MM.1S (cell line): Measurements from ENCODE around the gene DACT3.

Experiments
- DNase-seq: peaks from one replicate; pipeline ENCODE4 v3.0.0-alpha.2; 2015
- H2AFZ ChIP-seq: fragments of 300-600 bp; sonication (generic); 2 replicates; pipeline ENCODE4 v1.6.0; 2016; ENCODE audit warnings: antibody characterized with exemption, low read length
- H3F3A ChIP-seq: fragments of 300-600 bp; sonication (generic); 2 replicates; pipeline ENCODE4 v1.6.1; 2016; ENCODE audit warnings: mild to moderate bottlenecking, antibody characterized with exemption, low read length, moderate library complexity, mixed read lengths; ENCODE audit not compliant: insufficient read depth
- H3K27ac ChIP-seq: fragments of 300-600 bp; sonication (generic); 2 replicates; pipeline ENCODE4 v1.5.1; 2016; ENCODE audit warnings: mild to moderate bottlenecking, low read length
- H3K27me3 ChIP-seq: fragments of 300-600 bp; sonication (generic); replicated peaks from 2 replicates; pipeline ENCODE4 v1.6.0; 2016; ENCODE audit warnings: low read length; ENCODE audit not compliant: insufficient read depth
- H3K36me3 ChIP-seq: fragments of 300-600 bp; sonication (generic); replicated peaks from 2 replicates; pipeline ENCODE4 v1.6.1; 2016; ENCODE audit warnings: mild to moderate bottlenecking, low read length, mixed read lengths; ENCODE audit not compliant: insufficient read depth
- H3K4me1 ChIP-seq: fragments of 300-600 bp; sonication (generic); 2 replicates; pipeline ENCODE4 v1.6.1; 2016; ENCODE audit warnings: low read length, mixed read lengths
- H3K4me2 ChIP-seq: fragments of 300-600 bp; sonication (generic); 2 replicates; pipeline ENCODE4 v1.6.0; 2016; ENCODE audit warnings: low read depth, low read length
- H3K4me3 ChIP-seq: fragments of 300-600 bp; sonication (generic); 2 replicates; pipeline ENCODE4 v1.5.1; 2016; ENCODE audit warnings: low read length, mixed read lengths
- H3K79me2 ChIP-seq: fragments of 300-600 bp; sonication (generic); 2 replicates; pipeline ENCODE4 v1.6.1; 2016; ENCODE audit warnings: mixed run types, low read length, mixed read lengths
- H3K9ac ChIP-seq: fragments of 300-600 bp; sonication (generic); 2 replicates; pipeline ENCODE4 v1.6.1; 2016; ENCODE audit warnings: low read length, mixed read lengths
- H3K9me2 ChIP-seq: fragments of 300-600 bp; sonication (generic); replicated peaks from 2 replicates; pipeline ENCODE4 v1.6.1; 2016; ENCODE audit warnings: mild to moderate bottlenecking, low read length, mixed read lengths; ENCODE audit not compliant: insufficient read depth
- H3K9me3 ChIP-seq: fragments of 300-600 bp; sonication (generic); replicated peaks from 2 replicates; pipeline ENCODE4 v1.6.1; 2016; ENCODE audit warnings: mild to moderate bottlenecking, low read length, mixed read lengths; ENCODE audit not compliant: insufficient read depth
- H4K20me1 ChIP-seq: fragments of 300-600 bp; sonication (generic); 2 replicates; pipeline ENCODE4 v1.6.1; 2016; ENCODE audit warnings: mild to moderate bottlenecking, low read length, moderate library complexity, mixed read lengths; ENCODE audit not compliant: insufficient read depth
- EZH2 ChIP-seq: fragments of 300-600 bp; sonication (generic); optimal IDR thresholded peaks from 2 replicates; pipeline ENCODE3; 2017; ENCODE audit warnings: low read depth, mild to moderate bottlenecking, antibody characterized with exemption, low read length, mixed read lengths
- EZH2phosphoT487 ChIP-seq: fragments of 300-600 bp; sonication (generic); IDR thresholded peaks from 2 replicates; pipeline ENCODE4 v1.6.1; 2018; ENCODE audit warnings: antibody characterized with exemption, low read length
- TF ChIP-seq, protein P1 (sequence below): fragments of 300-600 bp; sonication (generic); IDR thresholded peaks from 2 replicates; pipeline ENCODE4 v1.5.1; 2016; ENCODE audit warnings: antibody characterized with exemption, low read length, mixed read lengths

Gene DACT3

DNA sequence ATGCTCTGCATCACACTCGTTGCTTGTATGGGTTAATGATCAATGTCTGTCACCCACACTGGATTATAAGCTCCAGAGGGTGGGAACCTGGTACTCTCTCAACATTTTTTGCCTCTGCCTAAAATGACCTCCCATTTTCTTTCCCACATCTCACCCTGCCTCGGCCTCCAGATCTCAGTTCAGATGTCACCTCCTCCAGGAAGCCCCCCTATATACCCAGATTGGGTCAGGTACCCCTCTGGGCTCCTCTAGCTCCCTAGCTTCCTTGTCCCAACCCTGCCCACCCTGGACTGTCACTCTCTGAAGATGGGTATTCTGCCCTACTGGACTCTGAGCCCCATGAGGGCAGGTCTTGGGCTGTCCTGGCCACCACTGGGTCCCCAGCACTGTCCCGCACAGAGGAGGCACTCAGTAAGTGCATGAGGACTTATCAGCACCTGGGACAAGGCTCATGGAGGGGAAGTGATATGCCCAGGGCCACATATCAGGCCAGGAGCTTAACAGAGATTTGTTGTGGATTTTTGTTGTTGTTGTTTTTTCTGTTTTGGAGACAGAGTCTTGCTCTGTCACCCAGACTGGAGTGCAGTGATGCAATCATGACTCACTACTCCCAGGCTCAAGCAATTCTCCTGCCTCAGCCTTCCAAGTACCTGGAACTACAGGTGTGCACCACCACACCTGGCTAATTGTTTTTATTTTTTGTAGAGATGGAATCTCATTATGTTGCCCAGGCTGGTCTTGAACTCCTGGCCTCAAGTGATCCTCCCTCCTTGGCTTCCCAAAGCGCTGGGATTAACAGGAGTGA, 32.1 kb upstream of the DACT3 start:
- Histone ChIP-seq H3K9me3 (no peaks in the 10 kb centered on the region), H3K27me3 (no peaks in the 10 kb centered on the region), H2AFZ (no peak overlapping the region), H3K36me3 (peaks cover 23% of the 10 kb centered on the region), H3K9ac (no peak overlapping the region), H3F3A (peaks cover 2% of the 10 kb centered on the region; the same call in 1 of the 2 replicates), H3K27ac (no peak overlapping the region), H3K4me1 (no peaks in the 10 kb centered on the region), H3K79me2 (peaks cover 51% of the 10 kb centered on the region), H3K4me3 (no peak overlapping the region), H3K4me2 (no peak overlapping the region), H3K9me2 (no peaks in the 10 kb centered on the region), H4K20me1 (no peaks in the 10 kb centered on the region)
- no peak for TF ChIP-seq EZH2phosphoT487
- TF ChIP-seq, protein P1, sequence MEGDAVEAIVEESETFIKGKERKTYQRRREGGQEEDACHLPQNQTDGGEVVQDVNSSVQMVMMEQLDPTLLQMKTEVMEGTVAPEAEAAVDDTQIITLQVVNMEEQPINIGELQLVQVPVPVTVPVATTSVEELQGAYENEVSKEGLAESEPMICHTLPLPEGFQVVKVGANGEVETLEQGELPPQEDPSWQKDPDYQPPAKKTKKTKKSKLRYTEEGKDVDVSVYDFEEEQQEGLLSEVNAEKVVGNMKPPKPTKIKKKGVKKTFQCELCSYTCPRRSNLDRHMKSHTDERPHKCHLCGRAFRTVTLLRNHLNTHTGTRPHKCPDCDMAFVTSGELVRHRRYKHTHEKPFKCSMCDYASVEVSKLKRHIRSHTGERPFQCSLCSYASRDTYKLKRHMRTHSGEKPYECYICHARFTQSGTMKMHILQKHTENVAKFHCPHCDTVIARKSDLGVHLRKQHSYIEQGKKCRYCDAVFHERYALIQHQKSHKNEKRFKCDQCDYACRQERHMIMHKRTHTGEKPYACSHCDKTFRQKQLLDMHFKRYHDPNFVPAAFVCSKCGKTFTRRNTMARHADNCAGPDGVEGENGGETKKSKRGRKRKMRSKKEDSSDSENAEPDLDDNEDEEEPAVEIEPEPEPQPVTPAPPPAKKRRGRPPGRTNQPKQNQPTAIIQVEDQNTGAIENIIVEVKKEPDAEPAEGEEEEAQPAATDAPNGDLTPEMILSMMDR: no peak
- TF ChIP-seq EZH2: no peak
- DNase-seq: no peak

DNA sequence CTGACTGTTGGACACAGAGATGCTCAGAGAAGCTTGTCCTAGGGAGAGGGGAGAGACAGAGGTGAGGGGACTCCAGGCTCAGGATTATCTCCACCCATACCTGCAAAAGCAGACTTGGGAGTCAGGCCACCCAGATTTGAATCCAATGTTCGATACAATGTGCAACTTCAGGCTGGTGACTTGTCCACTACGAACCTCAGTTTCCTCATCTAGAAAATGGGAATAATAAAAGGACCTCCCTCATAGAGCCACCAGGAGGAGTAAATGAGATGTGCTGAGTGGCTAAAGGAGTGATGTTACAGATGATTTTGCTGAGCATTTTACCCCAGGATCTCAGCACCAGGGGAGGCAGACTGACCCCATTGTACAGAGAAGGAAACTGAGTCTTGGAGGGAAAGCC, 31.0 kb upstream of the DACT3 start:
- Histone ChIP-seq H3K4me1 (no peaks in the 10 kb centered on the region), H3K4me2 (no peak overlapping the region), H3K79me2 (peaks cover 51% of the 10 kb centered on the region), H3F3A (peaks cover 2% of the 10 kb centered on the region; the same call in 1 of the 2 replicates), H3K9me2 (no peaks in the 10 kb centered on the region), H3K27me3 (no peaks in the 10 kb centered on the region), H2AFZ (no peak overlapping the region), H3K4me3 (no peak overlapping the region), H4K20me1 (no peaks in the 10 kb centered on the region), H3K27ac (no peak overlapping the region), H3K9ac (no peak overlapping the region), H3K36me3 (peaks cover 23% of the 10 kb centered on the region), H3K9me3 (no peaks in the 10 kb centered on the region)
- DNase-seq: no peak
- no peak for TF ChIP-seq EZH2phosphoT487
- TF ChIP-seq, protein P1: no peak
- no peak for TF ChIP-seq EZH2

DNA sequence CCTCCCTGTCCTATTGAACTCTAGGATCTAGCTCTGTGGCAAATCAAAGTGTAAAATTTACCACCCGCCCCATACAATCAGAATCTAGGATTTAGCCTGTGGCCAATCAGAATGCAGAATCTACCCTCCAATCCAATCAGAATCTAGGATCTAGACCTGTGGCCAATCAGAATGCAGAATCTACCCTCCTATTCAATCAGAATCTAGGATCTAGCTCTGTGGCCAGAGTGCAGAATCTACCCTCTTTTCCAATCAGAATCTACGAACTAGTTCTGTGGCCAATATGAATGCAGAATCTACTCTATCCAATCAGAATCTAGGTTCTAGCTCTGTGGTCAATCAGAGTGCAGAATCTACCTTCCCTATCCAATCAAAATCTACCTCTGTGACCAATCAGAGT, 30.1 kb upstream of the DACT3 start:
- Histone ChIP-seq H3K79me2 (peaks cover 48% of the 10 kb centered on the region), H4K20me1 (no peaks in the 10 kb centered on the region), H3K4me1 (no peaks in the 10 kb centered on the region)

More for the DNA sequence above, 30.1 kb upstream of the DACT3 start:
- DNase-seq: no peak
- TF ChIP-seq, protein P1: no peak
- no peak overlapping the region for H3K9ac ChIP-seq
- H3K4me3 ChIP-seq: no peak overlapping the region
- no peak overlapping the region for H3K27ac ChIP-seq
- H3K4me2 ChIP-seq: no peak overlapping the region
- H3K36me3 ChIP-seq: peaks cover 23% of the 10 kb centered on the region
- no peaks in the 10 kb centered on the region for H3K9me3 ChIP-seq
- peaks cover 2% of the 10 kb centered on the region; the same call in 1 of the 2 replicates for H3F3A ChIP-seq
- no peaks in the 10 kb centered on the region for H3K27me3 ChIP-seq
- H2AFZ ChIP-seq: no peak overlapping the region
- no peaks in the 10 kb centered on the region for H3K9me2 ChIP-seq
